ENCODE data around the gene STK11.

DNA sequence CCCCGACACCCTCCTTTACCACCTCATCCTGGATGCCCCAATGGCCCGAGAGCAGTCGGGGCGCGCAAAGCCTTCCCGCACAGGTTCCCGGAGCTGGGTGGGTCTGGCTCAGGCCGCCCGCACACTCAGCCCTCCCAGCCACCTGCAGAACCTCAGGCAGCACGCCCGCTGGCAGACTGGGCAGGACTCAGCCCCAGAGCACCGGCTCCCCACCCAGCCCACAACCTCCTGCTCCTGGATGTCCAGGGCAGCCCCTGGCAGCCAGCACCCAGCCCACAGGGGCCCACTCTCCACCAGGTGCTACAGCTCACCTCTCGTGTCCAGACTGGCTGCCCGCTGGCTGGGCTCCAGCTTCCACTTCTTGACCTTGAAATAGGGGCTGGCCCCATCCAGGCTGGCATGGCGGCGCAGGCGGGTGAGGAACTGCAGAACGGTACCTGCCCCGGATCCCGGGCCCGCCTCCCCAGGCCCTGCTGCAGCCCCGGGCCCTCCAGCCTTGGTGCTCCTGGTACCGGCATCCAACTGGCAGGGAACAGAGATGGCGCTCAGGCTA, 27.6 kb downstream of the STK11 start:
- TF ChIP-seq POLR2AphosphoS5 (IDR thresholded peaks at IDR 0.05) (no peak), POLR2A (IDR thresholded peaks at IDR 0.05) (no peak)
- TF ChIP-seq, protein P1, sequence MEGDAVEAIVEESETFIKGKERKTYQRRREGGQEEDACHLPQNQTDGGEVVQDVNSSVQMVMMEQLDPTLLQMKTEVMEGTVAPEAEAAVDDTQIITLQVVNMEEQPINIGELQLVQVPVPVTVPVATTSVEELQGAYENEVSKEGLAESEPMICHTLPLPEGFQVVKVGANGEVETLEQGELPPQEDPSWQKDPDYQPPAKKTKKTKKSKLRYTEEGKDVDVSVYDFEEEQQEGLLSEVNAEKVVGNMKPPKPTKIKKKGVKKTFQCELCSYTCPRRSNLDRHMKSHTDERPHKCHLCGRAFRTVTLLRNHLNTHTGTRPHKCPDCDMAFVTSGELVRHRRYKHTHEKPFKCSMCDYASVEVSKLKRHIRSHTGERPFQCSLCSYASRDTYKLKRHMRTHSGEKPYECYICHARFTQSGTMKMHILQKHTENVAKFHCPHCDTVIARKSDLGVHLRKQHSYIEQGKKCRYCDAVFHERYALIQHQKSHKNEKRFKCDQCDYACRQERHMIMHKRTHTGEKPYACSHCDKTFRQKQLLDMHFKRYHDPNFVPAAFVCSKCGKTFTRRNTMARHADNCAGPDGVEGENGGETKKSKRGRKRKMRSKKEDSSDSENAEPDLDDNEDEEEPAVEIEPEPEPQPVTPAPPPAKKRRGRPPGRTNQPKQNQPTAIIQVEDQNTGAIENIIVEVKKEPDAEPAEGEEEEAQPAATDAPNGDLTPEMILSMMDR (IDR thresholded peaks at IDR 0.05 in 8 of 11, conservative IDR thresholded peaks at IDR 0.05 in 3 of 11) = no peak
